Measurements from ENCODE around the gene SPRR2F.

Gene SPRR2F

GRCh38 chr1:153113416-153113815, at the start of gene SPRR2F:
SPRR2F (minus strand) TSS chr1:153113516; CDS start chr1:153112733, 783 bp downstream.
- TF ChIP-seq GATA2 (IDR thresholded peaks at IDR 0.05; ENCODE audit: low read depth, low read length), result no peak
- TF ChIP-seq GATA3 (IDR thresholded peaks at IDR 0.05; ENCODE audit: low read depth, low read length), result no peak

GRCh38 chr1:153155541-153155940, 42.2 kb upstream of the SPRR2F start:
- no peak for TF ChIP-seq GATA2 (IDR thresholded peaks at IDR 0.05; ENCODE audit: low read depth, low read length)
- no peak for TF ChIP-seq GATA3 (IDR thresholded peaks at IDR 0.05; ENCODE audit: low read depth, low read length)

DNA sequence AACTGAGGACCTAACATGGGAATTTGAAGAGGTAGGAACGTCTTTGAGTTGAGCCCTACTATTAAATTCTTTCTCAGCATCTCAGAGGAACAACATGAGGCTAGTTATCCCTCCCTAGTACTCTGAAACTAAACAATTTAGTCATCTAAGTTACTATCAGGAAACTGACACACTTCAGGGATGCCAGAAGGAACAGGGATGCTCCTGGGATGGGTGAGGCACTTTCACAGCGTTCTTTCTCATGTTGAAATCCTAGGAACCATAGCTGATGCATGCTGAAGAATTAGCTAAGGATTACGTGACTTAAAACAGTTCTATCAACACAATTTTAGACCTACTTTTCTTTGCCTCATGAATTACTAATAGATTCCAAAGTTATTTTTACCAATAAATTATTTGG, 39.2 kb upstream of the SPRR2F start:
- TF ChIP-seq GATA3 (IDR thresholded peaks at IDR 0.05; ENCODE audit: low read depth, low read length) (no peak), GATA2 (IDR thresholded peaks at IDR 0.05; ENCODE audit: low read depth, low read length) (no peak)

DNA sequence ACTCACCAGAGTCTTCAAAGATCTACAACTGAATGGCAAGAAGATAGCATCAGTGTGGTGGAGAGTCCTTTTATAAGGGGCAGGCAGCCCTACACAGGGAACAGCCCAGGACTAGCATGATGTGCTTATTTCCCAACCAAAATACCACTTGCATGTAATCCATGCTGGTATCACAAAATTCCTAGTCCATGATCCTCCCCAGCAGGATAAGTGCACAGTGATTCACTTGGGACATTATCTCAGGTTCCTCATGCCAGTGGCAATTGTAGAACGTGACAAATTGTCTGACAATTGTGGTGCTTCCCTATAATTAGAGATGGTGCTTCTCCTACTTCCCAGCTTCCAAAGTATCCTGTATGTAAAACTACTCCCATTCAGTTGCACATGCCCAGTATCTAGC, 37.5 kb upstream of the SPRR2F start, which contains the start of gene SPRR2G:
SPRR2G (minus strand) TSS at position 45 of the 400 bp plus-strand sequence. CDS start 780 bp downstream, outside the sequence.
- TF ChIP-seq GATA3 (IDR thresholded peaks at IDR 0.05; ENCODE audit: low read depth, low read length) (no peak), GATA2 (IDR thresholded peaks at IDR 0.05; ENCODE audit: low read depth, low read length) (no peak)

DNA sequence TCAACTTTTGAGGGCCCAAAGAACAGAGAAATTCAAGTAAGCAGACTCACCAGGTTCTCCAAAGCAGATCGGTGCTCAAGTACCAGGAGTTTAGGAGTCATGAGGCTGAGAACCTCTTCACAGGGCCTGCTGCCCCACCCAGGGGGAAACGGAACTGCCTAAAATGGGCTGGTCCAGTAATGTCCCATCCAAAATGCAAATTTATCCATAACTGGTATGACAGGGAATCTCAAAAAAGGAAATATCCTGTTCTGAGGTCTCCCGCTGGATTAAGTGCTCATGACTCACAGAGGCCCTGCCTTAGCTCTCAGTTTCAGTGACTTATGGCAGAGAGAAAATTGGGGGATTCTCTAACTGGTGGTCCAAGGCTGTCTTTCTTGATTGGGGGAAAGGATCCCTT, 28.1 kb upstream of the SPRR2F start:
- TF ChIP-seq GATA3 (IDR thresholded peaks at IDR 0.05; ENCODE audit: low read depth, low read length), result no peak
- TF ChIP-seq GATA2 (IDR thresholded peaks at IDR 0.05; ENCODE audit: low read depth, low read length), result no peak

DNA sequence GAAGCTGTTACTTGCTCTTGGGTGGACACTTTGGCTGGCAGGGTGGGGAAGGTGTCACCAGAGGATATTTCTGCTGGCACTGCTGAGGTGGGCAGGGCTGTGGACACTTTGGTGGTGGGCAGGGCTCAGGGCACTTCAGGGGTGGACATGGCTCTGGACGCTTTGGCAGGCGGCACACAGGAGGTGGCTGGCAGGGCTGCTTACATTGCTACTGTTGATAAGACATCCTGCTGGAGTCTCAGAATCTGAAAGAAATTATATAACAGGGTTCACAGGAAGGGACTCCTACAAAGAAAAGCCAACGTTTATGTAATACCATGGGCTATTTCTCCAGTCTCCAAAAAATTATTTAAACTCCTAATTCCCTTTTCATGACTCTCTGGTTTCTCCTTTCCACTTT, 27.2 kb upstream of the SPRR2F start:
- TF ChIP-seq GATA3 (IDR thresholded peaks at IDR 0.05; ENCODE audit: low read depth, low read length) (no peak), GATA2 (IDR thresholded peaks at IDR 0.05; ENCODE audit: low read depth, low read length) (no peak)

DNA sequence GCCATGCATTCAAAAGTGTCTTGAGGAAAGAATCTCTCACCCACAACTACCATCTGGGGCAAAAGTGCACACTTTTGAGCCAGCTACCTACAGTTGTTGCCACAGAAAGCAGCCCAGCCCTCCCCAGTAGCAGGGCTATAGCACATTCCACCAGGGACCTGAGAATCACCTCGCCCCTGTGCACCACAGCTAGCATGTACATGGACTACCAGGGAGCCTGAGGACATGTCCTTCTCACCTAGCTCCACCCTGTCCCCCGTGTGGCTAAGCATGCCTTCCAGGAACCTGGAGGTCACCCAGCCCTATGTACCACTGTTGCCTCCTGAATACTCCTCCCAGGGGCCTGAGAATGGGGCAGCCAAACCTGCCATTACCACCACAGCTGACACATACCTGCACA, 20.4 kb upstream of the SPRR2F start:
- no peak for TF ChIP-seq GATA2 (IDR thresholded peaks at IDR 0.05; ENCODE audit: low read depth, low read length)
- no peak for TF ChIP-seq GATA3 (IDR thresholded peaks at IDR 0.05; ENCODE audit: low read depth, low read length)

- TF ChIP-seq GATA2 (IDR thresholded peaks at IDR 0.05; ENCODE audit: low read depth, low read length) (no peak), GATA3 (IDR thresholded peaks at IDR 0.05; ENCODE audit: low read depth, low read length) (no peak)
Measured at GRCh38 chr1:153133267-153133666, 20.0 kb upstream of the SPRR2F start.

- TF ChIP-seq GATA3 (IDR thresholded peaks at IDR 0.05; ENCODE audit: low read depth, low read length) (no peak), GATA2 (IDR thresholded peaks at IDR 0.05; ENCODE audit: low read depth, low read length) (no peak)
Measured at GRCh38 chr1:153127296-153127695, 14.0 kb upstream of the SPRR2F start.

GRCh38 chr1:153125536-153125935, 12.2 kb upstream of the SPRR2F start:
- TF ChIP-seq GATA2 (IDR thresholded peaks at IDR 0.05; ENCODE audit: low read depth, low read length), result no peak
- TF ChIP-seq GATA3 (IDR thresholded peaks at IDR 0.05; ENCODE audit: low read depth, low read length), result no peak

GRCh38 chr1:153122831-153123421, 9.6 kb upstream of the SPRR2F start:
- no peak for TF ChIP-seq GATA3 (IDR thresholded peaks at IDR 0.05; ENCODE audit: low read depth, low read length)
- TF ChIP-seq GATA2 (IDR thresholded peaks at IDR 0.05; ENCODE audit: low read depth, low read length), result no peak

DNA sequence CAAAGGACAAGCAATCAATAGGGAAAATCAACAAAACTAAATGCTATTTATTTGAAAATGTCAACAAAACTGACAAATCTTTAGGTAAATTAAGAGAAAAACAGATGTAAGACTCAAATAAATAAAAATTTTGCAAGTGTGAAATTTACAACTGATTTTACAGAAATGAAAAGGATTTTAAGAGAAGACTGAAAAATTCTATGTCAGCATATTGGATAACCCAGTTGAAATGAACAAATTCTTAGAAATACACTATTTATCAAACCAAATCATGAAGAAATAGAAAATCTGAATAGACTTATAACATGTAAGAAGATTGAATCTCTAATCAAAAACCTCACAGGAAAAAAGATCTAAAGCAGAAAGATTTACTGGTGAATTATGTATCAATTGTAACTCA, 7.6 kb upstream of the SPRR2F start:
- TF ChIP-seq GATA2 (IDR thresholded peaks at IDR 0.05; ENCODE audit: low read depth, low read length), result no peak
- no peak for TF ChIP-seq GATA3 (IDR thresholded peaks at IDR 0.05; ENCODE audit: low read depth, low read length)

GRCh38 chr1:153119491-153119971, 6.2 kb upstream of the SPRR2F start:
- no peak for TF ChIP-seq GATA2 (IDR thresholded peaks at IDR 0.05; ENCODE audit: low read depth, low read length)
- TF ChIP-seq GATA3 (IDR thresholded peaks at IDR 0.05; ENCODE audit: low read depth, low read length), result no peak

GRCh38 chr1:153100245-153100644, 13.1 kb downstream of the SPRR2F start:
- TF ChIP-seq GATA3 (IDR thresholded peaks at IDR 0.05; ENCODE audit: low read depth, low read length), result no peak
- no peak for TF ChIP-seq GATA2 (IDR thresholded peaks at IDR 0.05; ENCODE audit: low read depth, low read length)

DNA sequence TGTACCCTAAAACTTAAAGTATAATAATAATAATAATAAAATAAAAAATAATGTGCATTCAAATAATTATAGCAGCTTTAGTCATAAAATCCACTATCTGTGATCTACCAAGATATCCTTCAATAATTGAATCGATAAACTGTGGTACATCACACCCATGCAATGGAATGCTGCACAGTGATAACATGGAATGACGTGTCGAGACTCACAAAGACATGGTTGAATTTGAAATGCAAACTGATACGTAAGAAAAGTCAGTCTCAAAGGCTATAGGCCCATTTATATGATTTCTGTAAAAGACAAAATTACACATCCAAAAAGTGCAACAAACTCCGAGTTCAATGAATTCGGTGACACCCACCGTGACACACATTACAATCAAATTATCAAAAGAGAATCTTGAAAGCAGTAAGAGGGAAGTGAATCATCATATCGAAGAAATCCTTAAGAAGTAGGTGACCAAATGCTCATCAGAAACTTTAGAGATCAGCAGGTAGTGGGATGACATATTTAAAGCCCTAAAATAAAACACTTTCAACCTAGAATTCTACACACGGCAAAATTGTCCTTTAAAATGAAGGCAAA, 13.8 kb downstream of the SPRR2F start:
- TF ChIP-seq GATA2 (IDR thresholded peaks at IDR 0.05; ENCODE audit: low read depth, low read length) (no peak), GATA3 (IDR thresholded peaks at IDR 0.05; ENCODE audit: low read depth, low read length) (no peak)
